Ishikawa (cell line): ENCODE data around the gene ESAM.

ENCODE experiments used
- TAF1 ChIP-seq: IDR thresholded peaks from 2 replicates; pipeline ENCODE4 v1.6.1; 2012; ENCODE audit warnings: low read depth, mild to moderate bottlenecking
- TF ChIP-seq, protein P1 (sequence below): IDR thresholded peaks from 2 replicates; pipeline ENCODE4 v1.6.1; 2012

DNA sequence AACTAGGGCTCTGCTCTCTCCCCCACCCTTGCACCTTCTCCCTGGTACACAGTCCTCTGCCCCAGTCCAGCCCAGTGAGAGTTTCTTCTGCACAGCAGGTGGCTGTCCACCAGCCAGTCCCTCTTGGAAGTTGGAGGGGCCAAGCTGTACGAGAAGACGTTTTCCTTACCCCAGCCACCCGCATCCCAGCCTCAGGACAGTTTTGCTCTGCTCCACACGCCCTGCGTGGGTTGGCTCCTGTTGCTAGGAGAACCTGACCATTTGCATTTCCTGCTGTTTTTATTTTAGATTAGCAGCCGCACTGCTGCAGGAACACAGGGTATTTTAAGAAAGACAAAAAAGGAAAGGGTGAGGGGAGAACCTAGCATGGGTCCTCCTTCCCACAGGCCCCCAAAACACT is 39.9 kb downstream of the ESAM start:
- TF ChIP-seq, protein P1, sequence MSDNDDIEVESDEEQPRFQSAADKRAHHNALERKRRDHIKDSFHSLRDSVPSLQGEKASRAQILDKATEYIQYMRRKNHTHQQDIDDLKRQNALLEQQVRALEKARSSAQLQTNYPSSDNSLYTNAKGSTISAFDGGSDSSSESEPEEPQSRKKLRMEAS, result no peak
- no peak for TF ChIP-seq TAF1
